Mesodermal cell (in vitro differentiated cells): ENCODE measurements around the gene NPNT. TPM values are rescaled to one million over a fixed set of nuclear protein-coding genes. Genes with fewer than 3 reads are reported as not detected.
"Not testable (repeated sequence)": the region's sequence is repeated elsewhere in the genome, so short reads cannot be mapped to it uniquely, and the experiment has no call there.

Experiments
- H3K27ac ChIP-seq: 2 replicates; pipeline ENCODE4 v1.7.0; 2013; ENCODE audit warnings: mild to moderate bottlenecking, low read depth, low read length, moderate library complexity; ENCODE audit not compliant: severe bottlenecking
- H3K36me3 ChIP-seq: 2 replicates; pipeline ENCODE4 v1.7.1; 2013; ENCODE audit warnings: mild to moderate bottlenecking, low read length, moderate library complexity; ENCODE audit not compliant: control insufficient read depth, insufficient read depth
- H3K4me1 ChIP-seq: one replicate; pipeline ENCODE4 v1.7.1; 2013; ENCODE audit warnings: mild to moderate bottlenecking, low read length; ENCODE audit not compliant: insufficient read depth, control insufficient read depth, poor library complexity, severe bottlenecking
- H3K4me3 ChIP-seq: 2 replicates; pipeline ENCODE4 v1.7.0; 2013; ENCODE audit warnings: low read length, control low read depth, mild to moderate bottlenecking; ENCODE audit not compliant: insufficient read depth, poor library complexity, severe bottlenecking; ENCODE audit errors: extremely low read depth
- H3K9me3 ChIP-seq: 2 replicates; pipeline ENCODE4 v1.7.1; 2013; ENCODE audit warnings: mild to moderate bottlenecking, low read length, moderate library complexity; ENCODE audit not compliant: control insufficient read depth
- WGBS, 2 experiments: methylation state at CpG; one replicate each; pipeline ENCODE4 v1.1.5; 2013; ENCODE audit warnings: missing lambda C conversion rate in 2 of 2; ENCODE audit not compliant: insufficient coverage in 2 of 2; 5-methylcytosine and 5-hydroxymethylcytosine counted together
- polyA plus RNA-seq, 2 experiments: library from polyadenylated mRNA; stranded (reverse); fragments of 50-300 nt; gene quantifications; one replicate each; pipeline ENCODE4 v1.2.3, GENCODE V29; 2013

The NPNT gene, protein sequence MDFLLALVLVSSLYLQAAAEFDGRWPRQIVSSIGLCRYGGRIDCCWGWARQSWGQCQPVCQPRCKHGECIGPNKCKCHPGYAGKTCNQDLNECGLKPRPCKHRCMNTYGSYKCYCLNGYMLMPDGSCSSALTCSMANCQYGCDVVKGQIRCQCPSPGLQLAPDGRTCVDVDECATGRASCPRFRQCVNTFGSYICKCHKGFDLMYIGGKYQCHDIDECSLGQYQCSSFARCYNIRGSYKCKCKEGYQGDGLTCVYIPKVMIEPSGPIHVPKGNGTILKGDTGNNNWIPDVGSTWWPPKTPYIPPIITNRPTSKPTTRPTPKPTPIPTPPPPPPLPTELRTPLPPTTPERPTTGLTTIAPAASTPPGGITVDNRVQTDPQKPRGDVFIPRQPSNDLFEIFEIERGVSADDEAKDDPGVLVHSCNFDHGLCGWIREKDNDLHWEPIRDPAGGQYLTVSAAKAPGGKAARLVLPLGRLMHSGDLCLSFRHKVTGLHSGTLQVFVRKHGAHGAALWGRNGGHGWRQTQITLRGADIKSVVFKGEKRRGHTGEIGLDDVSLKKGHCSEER
- polyA plus RNA-seq (2013, experiment 1 of 2): 10.4 TPM
- polyA plus RNA-seq (2013, experiment 2 of 2): 20.6 TPM

GRCh38 chr4:105894660-105895582 lies at the start of gene NPNT:
Gene NPNT (plus strand): TSS chr4:105895471. CDS start chr4:105895653, 182 bp downstream.
- H3K27ac ChIP-seq: no peak within 1 kb of the TSS
- 1 to 6% methylated on average over 29 to 37 of the region's 56 CpGs for WGBS, 2 experiments

DNA sequence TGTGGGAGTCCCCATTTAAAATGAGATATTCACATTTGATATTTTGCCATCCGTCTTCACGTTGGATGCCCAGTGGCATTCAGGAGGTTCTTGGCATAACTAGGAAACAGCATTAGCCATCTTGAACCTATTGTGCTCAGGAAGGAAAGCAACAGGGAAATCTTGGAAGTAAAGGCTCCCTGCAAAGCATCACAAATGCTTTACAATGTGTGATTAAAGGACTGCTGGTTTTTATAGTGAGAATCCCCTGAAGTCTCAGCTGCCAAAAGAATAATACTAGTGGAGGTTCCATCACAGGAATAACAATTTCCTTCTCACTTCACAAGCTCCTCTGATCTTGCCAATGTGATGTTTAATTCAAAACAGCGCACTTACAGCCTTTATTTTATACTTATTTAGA lies 49.7 kb upstream of the NPNT start:
- Histone ChIP-seq H3K36me3 (peaks cover 20% of the 10 kb centered on the region), H3K4me1 (no peaks in the 10 kb centered on the region), H3K27ac (no peak overlapping the region), H3K4me3 (no peak overlapping the region), H3K9me3 (no peaks in the 10 kb centered on the region)
- WGBS, 2 experiments: 63 to 92% methylated on average over 2 of the region's 3 CpGs

More at GRCh38 chr4:105894660-105895582, at the start of gene NPNT:
- Histone ChIP-seq H3K36me3 (no peaks in the 10 kb centered on the region), H3K9me3 (no peaks in the 10 kb centered on the region), H3K4me1 (peaks cover 4% of the 10 kb centered on the region), H3K4me3 (peak within 1 kb of the TSS; percentile 41)

- not testable (repeated sequence) for H3K27ac ChIP-seq, H3K9me3 ChIP-seq, H3K4me1 ChIP-seq, H3K4me3 ChIP-seq
- peaks cover 15% of the 10 kb centered on the region for H3K36me3 ChIP-seq
- 80 to 89% methylated on average over 4 of the region's 6 CpGs for WGBS, 2 experiments
Observed at GRCh38 chr4:105848359-105848758, 46.9 kb upstream of the NPNT start.

DNA sequence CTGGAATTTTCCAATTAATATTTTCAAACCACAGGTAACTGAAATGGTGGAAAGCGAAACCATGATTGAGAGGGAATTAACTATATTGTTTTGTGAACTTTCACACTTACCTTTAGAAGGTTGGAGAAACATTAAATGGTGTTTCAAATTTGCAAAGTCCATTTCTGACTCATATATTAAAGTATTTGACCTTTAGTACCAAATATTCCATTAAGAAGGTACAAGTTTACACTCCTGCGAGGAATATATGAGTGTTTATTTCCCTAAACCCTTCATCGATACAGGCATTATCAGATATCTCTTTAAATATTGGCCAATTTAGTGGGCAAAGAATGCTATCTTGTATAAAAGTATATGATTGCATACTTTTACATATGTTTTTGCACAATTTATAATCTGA lies 44.1 kb upstream of the NPNT start:
- no peaks in the 10 kb centered on the region for H3K4me1 ChIP-seq
- no peaks in the 10 kb centered on the region for H3K9me3 ChIP-seq
- no peak overlapping the region for H3K4me3 ChIP-seq
- WGBS, 2 experiments: no CpG with 5 or more reads among the region's 3 CpGs
- no peak overlapping the region for H3K27ac ChIP-seq
- peaks cover under 1% of the 10 kb centered on the region for H3K36me3 ChIP-seq

GRCh38 chr4:105852230-105852629 lies 43.0 kb upstream of the NPNT start:
- not testable (repeated sequence) for H3K27ac ChIP-seq, H3K4me1 ChIP-seq, H3K36me3 ChIP-seq, H3K9me3 ChIP-seq, H3K4me3 ChIP-seq
- 100% methylated on average over 2 of the region's 2 CpGs; no CpG with 5 or more reads in 1 of the 2 experiments for WGBS, 2 experiments

DNA sequence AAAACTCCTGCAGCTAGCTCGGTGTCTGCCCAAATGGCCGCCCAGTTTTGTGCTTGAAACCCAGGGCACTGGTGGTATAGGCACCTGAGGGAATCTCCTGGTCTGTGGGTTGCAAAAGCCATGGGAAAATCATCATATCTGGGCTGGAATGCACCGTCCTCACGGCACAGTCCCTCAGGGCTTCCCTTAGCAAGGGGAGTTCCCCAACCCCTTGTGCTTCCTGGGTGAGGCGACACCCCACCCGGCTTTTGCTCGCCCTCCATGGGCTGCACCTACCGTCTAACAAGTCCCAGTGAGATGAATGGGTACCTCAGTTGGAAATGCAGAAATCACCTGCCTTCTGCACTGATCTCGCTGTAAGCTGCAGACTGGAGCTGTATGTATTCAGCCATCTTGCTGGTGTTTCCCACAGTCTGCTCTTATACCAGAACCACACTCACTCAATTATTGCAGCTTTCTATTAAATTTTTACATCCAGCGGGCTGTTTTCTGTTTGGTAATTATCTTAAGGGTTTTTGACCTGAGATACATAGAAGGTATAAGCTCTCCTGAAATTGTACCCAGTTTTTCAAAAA lies 36.7 kb upstream of the NPNT start:
- H3K9me3 ChIP-seq: peaks cover 6% of the 10 kb centered on the region
- peaks cover 3% of the 10 kb centered on the region for H3K36me3 ChIP-seq
- WGBS, 2 experiments: 85 to 88% methylated on average over 8 to 9 of the region's 10 CpGs
- no peak overlapping the region for H3K4me3 ChIP-seq
- H3K4me1 ChIP-seq: no peaks in the 10 kb centered on the region
- no peak overlapping the region for H3K27ac ChIP-seq

DNA sequence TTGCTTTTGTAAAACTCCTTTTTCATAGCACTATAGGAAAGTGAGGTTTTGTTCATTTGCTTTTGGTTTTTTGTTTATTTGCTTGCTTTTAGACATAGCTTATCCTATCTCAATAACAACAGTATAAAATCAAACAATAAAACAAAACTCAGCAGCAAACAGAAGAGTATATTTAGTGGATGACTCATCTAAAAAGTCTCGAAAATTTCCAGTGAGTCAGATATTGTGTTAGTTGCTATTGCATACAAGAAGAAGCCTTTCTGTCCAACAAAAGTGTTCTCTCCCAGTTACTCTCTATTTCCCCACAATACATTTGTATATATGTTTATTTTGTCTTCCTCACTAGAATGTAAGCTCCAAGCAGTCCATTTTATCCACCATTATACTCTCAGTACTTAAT lies 36.0 kb upstream of the NPNT start:
- Histone ChIP-seq H3K27ac (no peak overlapping the region), H3K4me3 (no peak overlapping the region)
- WGBS, 2 experiments: no CpG with 5 or more reads among the region's 1 CpG

DNA sequence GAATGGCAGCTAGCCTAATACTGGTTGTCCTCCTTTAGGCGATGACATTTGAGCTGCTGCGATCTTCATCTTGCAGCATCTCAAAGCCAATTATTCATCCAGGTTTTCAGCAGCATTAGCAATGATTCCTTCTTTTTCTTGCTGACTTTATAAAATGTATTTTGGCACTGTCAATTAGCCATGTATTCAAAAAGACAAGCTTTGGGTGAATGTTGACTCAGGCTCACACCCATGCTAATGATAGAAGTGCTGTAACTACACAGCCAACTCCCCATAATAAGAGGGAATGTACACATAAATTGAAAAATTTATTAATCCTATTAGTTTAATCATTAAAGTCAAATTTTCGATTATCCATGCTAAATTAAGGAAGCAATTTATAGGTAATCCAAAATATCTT lies 24.3 kb upstream of the NPNT start:
- H3K4me1 ChIP-seq: no peaks in the 10 kb centered on the region
- no peaks in the 10 kb centered on the region for H3K36me3 ChIP-seq
- WGBS, 2 experiments: 87 to 96% methylated on average over 2 of the region's 3 CpGs
- H3K4me3 ChIP-seq: no peak overlapping the region
- H3K27ac ChIP-seq: no peak overlapping the region
- no peaks in the 10 kb centered on the region for H3K9me3 ChIP-seq

More for the DNA sequence above, 36.0 kb upstream of the NPNT start:
- no peaks in the 10 kb centered on the region for H3K4me1 ChIP-seq
- H3K36me3 ChIP-seq: peaks cover 3% of the 10 kb centered on the region
- H3K9me3 ChIP-seq: peaks cover 6% of the 10 kb centered on the region

GRCh38 chr4:105871997-105872396 lies 23.3 kb upstream of the NPNT start:
- no peak overlapping the region for H3K27ac ChIP-seq
- WGBS, 2 experiments: 71% methylated on average over 1 of the region's 2 CpGs; no CpG with 5 or more reads in 1 of the 2 experiments

DNA sequence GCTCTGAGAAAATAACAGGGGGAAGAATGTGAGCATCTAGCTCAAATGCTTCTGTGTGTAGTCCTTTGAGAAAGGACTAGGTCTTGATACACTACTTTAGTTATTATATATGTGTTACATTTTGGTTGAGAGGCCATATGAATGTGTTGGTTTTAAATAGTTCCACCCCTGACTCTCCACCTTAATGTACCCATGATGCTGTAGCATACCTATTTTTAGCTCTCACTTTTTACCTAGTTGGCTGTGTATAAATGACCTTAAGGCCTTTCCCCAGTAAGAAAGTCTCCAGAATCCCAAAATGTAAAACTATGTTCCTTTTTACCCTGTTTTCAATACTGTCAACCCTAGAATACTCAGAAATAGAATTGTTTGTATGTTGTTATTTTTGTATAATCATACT lies 20.0 kb upstream of the NPNT start:
- H3K27ac ChIP-seq: no peak overlapping the region
- H3K4me3 ChIP-seq: no peak overlapping the region
- H3K4me1 ChIP-seq: no peaks in the 10 kb centered on the region
- no peaks in the 10 kb centered on the region for H3K36me3 ChIP-seq
- no peaks in the 10 kb centered on the region for H3K9me3 ChIP-seq

More at GRCh38 chr4:105871997-105872396, 23.3 kb upstream of the NPNT start:
- no peaks in the 10 kb centered on the region for H3K36me3 ChIP-seq
- no peak overlapping the region for H3K4me3 ChIP-seq
- no peaks in the 10 kb centered on the region for H3K9me3 ChIP-seq
- no peaks in the 10 kb centered on the region for H3K4me1 ChIP-seq
